ENCODE measurements around the gene SSUH2.

Gene SSUH2

DNA sequence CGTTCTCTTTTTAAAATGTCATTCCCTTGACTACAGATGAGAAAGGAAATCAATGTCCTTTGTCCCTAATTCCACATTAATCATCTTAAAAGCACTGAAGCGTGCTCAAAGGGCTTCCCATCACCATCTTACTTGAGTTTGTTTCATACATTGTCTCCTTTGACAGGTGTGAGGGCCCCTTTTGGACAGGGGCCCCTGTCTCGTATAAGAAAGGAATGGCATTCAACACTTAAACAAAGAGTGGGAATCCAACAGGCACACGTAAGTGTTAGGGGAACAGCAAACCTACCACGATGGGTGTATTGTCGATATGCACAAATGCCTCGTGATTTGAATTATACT is 5.0 kb downstream of the SSUH2 start:
- no peak for DNase-seq

DNA sequence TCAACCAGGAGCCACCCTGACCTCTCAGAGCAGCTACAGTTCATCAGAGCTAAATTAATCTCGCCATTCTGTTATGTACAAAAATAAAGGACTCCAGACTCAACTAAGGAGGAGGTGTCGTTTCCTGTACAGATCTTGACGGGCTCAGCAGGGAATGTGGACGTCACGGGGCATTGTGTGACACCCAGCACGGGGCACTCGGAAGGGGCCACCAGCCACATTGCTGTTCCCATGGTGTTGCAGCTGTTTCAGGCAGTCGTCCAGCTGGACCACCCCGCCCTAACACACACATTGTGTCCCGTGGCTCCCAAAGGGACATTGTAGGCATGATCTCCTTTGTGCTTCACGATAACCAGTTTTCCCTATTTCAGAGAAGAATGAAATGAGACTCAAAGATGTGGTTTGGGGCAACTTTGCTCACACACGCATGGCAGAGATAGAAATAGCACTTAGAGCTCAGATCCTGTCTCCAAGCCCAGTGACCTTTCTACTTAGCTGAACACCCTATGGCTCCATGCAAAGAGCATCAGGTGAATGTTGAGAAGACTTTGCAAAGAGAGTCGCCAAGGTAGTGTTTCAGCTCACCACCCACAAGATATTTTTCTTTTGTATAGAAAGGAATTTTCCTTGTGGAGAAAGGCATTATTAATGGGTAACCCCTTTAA is 5.5 kb downstream of the SSUH2 start:
- no peak for DNase-seq

DNA sequence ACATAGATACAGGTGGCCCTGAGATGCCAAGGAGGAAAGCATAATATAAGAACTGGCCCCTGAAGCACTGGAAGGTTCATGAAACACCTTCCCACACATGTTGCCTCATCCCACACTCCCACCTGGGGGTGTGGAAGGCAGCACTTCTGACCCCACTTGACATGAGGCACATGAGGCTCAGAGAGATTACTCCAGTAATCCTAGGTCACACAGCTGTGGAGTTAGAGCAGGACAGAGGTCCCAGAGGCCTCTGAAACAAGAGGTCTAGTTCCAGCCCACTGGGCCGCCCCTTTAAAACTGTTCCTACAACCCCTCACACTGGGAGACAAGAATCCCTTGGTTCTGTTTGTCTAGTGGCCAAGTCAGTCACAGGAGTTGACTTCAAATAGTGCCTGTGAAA is 7.2 kb downstream of the SSUH2 start:
- no peak for DNase-seq

DNA sequence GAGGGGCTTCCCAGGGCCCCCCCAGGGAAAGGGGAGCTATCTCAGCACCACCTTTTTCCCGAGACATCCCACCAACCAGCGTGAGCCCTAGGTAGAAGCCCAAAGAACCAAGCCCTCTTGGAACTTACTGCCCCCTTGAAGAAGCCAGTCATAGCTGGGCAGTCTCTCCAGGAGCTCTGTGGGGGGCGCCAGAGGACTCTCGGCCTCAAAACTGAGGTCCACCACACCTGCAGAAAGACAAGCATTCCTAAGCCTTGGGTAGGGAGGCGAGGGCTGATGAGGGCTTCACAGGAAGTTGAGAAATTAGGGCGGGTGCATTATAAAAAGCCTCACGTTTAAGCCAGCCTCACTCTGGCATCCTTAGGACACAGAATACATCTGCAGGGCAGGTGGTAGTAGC is 9.0 kb downstream of the SSUH2 start:
- no peak for DNase-seq

DNA sequence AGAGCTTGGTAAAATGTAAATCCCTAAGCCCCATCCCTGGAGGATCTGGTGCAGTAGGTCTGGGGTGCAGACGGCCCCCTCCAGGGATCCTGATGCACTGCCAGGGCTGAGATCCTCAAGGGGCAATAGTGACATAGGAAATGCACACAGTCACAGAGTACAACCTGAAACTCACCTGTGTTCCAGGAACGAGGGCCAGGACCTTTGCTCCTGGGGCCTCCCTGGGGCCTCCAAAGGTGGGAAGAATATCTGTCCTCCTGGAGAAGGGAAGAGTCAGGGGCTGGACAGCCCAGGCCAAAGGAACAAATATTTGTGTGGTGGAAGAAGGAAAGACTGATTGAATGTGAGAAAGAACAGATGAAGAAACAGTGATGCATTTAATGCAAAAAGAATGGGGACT is 9.5 kb downstream of the SSUH2 start:
- no peak for DNase-seq

DNA sequence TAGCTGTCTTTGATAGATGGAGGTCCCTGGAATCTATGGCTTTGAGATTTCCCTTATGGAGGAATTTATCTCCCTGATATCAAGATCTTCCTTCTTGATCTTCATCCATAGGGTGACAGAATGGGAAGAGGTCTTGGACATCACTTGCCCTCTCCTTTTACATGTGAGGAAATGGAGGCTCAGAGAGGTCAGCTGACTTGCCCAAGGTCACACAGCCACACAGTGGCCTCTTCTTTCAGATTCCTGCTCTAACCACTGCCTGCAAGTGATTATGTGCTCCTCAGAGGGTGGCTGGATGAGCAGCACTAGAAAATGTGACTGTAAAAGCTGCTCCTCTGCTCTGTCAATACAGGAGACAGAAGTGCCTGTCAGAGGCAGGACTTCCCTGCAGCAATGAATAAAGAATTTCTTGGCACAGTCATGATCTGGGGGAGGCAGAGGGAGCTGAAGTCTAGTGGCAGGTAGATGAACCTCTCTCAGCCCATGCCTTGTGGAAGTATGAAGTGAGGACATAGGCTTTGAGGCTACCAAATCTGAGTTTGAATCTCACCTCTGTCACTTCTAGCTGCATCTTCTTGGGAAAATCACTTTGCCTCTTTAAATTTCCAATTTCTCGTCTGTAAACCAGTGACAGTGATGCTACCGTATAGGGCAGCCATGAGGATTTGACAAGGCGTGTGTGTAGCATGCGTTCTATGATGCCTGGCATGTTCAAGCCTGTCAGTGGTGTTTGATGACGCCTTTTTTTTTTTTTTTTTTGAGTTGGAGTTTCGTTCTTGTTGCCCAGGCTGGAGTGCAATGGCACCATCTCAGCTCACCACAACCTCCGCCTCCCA is 12.0 kb downstream of the SSUH2 start:
- no peak for DNase-seq

DNA sequence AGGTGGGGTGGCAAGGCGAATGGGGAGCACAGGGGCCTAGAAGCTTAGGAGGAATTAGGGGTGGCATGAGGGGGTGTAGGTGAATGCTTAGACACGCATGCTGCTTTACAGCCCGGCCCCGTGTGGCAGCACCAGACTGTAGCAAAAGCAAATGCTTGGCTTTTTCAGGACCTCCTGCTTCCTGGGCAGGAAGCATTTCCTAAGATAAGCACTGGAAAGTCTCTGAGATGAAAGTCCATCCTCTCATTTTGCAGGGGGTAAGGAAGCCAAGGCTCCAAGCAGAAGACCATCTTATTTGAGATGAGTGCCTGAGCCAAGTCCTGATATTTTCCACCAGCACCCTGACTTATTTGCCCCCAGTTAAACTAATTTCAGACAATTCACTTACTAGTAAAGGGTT is 12.9 kb downstream of the SSUH2 start:
- DNase-seq, result no peak

DNA sequence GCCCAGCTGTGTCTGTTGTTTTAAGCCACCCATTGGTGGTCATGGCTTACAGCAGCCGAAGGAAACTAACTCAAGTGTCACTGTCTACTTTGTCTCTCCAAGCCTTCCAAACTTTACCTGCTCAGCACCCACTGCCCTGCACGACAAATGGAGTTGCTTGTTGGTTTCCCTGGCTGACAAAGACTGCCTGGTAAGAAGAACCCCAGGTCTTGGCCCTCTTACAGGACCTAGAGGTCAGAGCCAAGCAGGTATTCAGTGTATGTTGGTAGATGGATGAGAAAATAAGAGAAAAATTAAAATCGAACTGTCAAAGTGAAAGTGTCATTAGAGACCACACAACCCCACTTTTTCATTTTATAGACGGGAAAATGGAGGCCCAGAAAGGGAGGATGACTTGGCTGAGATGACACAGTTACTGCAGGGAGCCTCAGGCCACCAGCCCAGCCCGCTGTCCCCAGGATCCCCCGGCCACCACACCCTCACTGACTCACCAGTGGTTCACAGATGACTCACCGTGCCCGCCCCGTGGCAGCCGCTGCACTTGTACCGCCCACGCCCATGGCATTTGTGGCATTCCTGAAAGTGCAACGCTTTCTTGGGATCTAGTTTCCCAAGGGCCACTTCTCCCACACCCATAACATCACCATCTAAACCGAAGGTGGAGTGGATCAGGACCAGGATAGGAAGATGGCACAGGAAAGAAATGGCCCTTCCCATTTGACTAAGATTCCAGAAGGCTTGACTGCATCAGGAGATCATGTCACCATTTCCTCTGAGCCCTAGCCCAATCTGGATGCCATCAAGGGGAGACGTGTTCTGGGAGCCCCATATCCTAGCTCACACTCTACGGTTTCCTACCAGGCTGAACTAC is 15.2 kb downstream of the SSUH2 start:
- DNase-seq, result no peak

DNA sequence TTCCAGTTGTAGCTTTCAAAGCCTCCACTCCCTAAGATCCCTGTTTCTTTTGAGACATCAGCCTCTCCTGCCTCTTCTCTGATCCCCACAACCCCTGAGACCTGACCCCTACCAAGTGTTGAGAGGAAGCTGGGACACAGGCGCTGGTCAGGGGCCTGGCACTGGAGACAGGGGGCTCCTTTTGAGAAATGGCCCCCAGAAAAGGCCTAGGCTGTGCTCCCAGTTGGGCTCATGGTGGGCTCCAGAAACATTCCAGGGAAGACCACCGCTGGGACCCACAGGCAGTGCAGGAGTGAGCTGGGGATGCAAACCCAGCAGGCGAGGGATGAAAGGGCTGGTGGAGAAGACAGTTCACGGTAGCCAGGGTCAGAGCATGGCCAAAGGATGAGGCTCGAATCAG is 16.6 kb downstream of the SSUH2 start:
- DNase-seq, result no peak

DNA sequence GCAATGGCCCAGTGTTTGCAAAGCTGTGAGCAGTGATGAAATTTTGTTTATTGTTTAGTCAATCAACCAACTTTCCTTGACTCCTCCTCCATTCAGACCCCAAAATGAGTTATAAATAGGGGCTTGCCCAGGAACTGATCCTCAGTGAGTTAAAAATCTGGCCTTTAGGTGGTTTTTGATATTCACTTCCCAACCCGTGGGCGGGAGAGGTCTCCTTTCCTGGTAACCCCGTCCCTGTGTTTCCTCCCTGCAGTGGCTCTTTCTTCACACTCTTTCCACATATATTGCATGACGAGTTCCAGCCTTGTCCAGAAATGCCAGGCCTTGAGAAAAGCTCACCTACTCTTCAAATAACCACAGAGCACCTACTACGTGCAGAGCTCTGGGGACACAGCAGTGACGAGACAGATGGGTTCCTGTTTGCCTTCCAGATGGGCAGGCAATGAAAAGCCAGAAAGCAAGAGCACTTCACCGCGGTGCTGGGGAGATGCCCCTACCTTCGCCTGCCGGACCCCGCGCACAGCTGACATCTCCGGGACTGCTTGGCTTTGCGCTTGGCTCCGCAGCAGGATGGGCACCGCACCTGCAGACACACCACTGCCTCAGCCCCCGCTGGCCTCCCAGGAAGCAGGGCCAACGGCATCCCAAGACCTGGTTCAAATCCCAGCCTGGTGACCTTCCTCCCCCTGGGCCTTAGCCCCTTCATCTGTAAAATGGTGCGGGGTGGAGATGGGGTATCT is 17.2 kb downstream of the SSUH2 start:
- no peak for DNase-seq

DNA sequence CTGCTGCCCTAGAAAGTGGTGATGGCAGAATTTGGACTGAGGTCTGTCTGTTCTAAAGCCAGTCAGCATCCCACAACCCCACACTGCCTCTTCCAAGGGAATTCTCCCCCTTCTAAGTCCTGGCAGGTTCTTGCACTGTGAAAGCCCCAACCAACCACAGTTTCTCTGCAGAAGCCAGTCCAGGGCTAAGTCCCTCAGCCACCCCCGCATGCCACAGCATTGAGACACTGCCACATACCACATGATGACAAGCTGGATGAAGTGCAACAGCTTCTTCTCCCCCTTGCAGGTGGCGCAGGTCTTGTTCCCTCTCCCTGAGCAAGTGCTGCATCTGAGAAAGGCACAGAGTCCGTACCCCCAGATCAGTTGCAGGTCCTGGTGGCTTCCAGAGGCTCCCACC is 18.6 kb downstream of the SSUH2 start:
- DNase-seq, result no peak

DNA sequence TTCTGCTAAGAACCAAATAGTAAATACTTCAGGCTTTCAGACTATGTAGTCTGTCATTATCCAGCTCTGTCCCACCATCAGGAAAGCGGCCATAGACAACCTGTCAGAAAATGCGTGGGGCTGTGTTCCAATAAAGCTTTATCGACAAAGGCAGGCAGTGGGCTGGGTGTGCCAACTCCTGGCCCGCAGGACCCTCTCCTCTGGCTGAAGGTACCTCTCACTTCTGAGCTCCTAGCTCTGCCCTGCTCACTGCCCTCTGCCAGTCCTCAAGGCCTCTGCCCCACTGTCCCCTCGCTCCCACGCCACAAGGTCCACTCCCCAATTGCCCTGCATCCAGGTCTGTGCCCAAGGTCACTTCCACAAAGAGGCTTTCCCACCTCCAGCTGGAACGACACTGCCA is 20.0 kb downstream of the SSUH2 start:
- DNase-seq, result no peak

DNA sequence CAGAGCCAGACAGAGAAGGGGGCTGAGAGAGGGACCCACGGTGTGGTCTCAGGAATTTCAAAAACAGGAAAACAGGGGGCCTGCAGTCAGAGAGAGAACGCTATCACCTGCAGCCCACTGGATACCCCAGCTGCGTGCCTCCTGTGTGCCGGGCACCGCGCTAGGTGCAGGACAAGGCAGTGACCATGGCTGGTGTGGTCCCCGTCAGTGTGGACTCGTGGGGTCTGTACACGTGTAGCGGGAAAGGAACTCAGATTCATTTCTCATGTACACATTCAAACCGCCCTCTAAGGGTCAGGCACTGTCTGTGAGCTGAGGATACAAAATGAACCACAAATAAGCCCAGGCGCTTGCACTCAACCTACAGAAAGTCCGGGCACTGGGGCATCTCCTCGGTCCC is 20.9 kb downstream of the SSUH2 start:
- DNase-seq, result no peak

DNA sequence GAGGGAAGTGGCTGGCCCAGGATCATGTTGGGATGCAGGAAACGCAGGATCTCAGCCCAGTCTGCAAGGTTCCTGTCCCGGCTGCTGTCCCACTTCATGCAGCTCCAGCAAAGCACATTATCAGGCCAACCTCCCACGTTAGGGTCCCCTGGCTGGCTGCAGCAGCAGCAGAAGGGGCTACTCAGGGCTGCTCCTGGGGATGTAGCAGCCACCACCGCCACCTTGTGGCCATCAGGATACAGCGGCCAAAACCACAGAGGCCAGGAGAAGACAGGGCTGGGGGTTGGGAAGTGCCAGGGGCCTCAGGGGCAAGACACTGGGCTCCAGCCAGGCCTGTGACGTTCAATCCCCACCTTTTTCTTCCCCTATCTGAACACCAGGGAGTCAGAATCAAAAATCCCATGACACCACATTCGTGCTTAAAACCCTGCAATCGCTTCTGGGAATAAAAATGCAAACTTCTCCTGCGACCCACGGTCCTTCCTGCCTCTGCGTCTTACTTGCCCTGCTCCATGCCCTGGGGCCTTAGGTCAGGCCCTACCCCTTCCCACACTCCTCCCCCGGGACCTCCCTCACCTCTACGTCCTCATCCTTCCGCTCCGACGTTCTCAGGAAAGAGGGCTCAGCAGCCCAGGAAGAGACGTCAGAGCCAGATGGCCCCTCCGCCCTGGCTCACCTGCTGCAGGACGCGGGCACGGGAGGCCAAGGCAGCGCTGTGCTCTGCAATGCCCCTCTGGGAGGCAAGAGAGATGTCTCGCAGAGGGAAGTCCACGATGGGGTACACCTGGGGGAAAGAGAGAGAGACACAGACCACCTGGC is 21.5 kb downstream of the SSUH2 start:
- DNase-seq, result peak; percentile 92

DNA sequence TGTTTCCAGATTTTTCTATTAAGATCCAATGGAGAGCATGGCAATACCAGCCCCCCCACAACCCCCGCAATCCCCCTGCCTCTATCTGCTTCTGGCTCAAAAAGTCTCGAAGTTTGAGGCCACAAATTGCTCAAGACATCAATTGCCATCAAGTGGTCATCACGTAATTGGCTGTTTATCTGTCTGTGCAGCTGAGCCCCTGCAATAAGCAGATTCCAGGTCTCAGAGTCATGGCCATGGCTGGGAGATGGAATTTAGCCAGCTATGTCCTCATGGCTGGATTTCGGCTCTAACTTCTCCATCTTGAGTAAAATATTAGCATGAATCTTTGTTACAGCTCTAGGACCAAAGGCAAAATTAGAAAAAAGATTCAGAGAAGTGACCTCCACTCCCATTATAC is 22.7 kb downstream of the SSUH2 start:
- DNase-seq, result no peak

DNA sequence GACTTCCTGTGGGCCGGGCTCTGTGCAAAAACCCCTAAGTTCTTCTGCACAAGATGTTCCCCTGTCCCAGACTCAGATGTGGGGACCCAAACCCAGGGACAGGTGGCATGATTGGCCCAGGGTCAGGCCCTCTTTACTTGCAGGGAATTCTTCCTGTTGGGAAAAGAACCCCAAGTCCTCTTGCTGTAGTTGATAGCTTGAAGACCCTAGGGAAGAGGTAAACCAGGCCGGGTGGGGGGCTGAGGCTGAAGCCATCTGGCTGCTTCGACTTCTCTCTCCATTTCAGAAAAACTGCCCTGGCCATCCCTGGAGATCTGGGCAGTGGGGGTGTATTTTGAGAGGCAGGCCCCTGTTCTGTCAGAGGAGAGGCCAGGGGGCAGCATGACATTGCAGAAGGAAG is 23.5 kb downstream of the SSUH2 start:
- DNase-seq, result no peak

DNA sequence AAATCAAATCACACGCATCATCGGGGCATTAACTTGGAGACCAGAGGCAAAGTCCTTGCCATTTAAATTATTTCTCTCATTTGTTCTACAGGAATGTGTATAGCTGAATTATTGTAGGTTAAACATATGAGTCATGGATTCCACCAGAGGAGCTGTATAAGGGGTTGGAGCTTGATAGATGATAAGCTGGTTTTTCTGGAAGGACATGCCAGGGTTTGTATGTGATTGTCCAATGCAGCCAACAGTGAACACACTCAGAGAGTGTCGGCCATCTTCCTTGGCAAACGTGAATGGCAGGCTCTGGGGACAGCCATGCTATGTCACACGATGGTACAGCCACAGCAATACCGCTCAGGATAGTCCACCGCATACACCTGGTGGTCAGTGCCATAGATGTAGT is 25.1 kb downstream of the SSUH2 start:
- no peak for DNase-seq

DNA sequence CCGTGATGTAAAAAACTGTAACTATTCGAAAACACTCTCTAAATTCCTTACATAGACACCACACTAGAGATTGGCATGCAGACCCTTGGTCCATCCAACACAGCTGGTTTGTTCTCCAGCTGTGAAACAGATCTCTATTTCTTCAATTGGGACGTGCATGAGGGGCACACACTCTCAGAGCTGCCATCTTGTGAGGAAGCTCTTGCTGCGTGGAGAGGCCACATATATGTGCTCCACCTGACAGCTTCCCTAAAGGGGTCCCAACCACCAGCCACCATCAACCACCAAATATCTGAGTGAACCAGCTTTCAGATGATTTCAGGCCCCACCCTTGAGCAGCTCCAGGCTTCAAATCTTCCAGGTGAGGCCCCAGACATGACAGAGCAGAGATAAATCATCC is 25.6 kb downstream of the SSUH2 start:
- no peak for DNase-seq

DNA sequence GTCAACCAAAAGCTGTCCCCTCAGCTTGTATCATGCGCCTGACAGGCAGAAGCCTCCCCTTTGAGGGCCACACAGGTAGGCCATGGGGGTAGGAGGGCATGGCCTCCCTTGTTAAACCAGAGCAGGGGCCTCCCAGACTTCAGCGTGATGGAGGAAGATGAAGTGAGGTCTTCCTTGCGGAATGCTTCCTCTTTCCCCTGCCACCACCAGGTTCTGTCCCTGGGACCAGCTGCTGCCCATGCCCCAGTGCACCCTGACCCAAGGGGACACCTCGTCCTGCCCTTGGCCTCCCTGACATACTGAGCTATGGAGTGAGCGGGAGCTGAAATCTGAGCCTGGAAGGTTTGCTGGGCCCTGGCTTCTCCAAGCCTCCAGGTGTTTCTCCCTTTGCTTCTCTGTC is 26.7 kb downstream of the SSUH2 start:
- no peak for DNase-seq

DNA sequence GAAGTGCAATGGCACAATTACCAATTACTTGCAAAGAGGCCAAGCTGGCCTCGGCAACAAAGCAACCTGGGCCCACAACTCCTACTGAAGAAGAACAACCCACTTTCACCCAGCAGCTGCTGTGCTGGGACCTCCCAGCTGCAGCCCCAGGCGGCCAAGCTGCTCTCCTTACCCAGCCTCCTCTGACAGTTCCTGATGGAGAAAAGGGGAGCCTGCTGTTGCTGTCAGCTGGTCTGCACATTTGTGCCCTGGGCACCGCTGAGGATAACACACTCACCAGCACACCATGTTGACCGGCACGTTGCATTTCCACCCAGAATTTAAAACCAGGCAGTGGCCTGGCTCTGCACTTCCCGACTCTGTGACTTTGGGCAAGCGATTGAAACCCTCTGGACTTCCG is 33.6 kb downstream of the SSUH2 start:
- peak; percentile 41 for DNase-seq

DNA sequence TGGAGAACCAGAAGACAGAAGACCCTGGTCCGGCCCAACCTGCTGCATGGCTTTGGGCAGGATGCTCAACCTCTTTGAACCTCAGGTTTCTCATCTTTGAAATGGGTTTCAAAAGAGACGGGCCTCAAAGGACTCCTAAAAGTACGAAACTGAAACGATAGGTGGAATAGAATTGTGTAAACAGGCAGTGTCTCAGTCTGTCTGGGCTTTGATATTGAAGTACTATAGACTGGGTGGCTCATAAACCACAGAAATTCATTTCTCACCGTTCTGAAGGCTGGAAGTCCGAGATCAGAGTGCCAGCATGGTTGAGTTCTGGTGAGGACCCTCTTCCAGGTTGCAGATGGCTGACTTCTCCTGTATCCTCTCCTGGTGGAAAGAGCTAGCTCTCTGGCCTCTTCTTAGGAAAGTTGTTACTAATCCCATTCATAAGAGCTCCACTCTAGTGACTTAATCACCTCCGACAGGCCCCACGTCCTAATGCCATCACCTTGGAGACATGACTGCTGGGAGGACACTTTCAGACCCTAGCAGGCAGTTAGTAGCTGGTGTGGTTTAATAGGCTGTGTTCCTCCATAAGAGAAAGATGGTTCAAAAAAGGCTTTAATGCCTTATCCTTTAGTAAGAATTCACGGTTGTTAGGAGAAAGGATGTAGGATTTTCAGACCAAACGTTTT is 35.7 kb downstream of the SSUH2 start:
- DNase-seq, result peak; percentile 50
